OCI-LY7 (cell line): ENCODE results near the gene CCNI2.

ENCODE experiments used
- CTCF ChIP-seq: fragments of 200-600 bp; sonication (generic); conservative IDR thresholded peaks from 2 replicates; pipeline ENCODE4 v1.5.1; 2014; ENCODE audit warnings: mild to moderate bottlenecking, antibody characterized with exemption, low read length, moderate library complexity, mixed read lengths
- EZH2phosphoT487 ChIP-seq: fragments of 200-600 bp; sonication (generic); IDR thresholded peaks from 2 replicates; pipeline ENCODE4 v1.6.1; 2018; ENCODE audit warnings: low read depth, borderline replicate concordance, mild to moderate bottlenecking, mixed run types, antibody characterized with exemption, low read length, moderate library complexity, mixed read lengths

DNA sequence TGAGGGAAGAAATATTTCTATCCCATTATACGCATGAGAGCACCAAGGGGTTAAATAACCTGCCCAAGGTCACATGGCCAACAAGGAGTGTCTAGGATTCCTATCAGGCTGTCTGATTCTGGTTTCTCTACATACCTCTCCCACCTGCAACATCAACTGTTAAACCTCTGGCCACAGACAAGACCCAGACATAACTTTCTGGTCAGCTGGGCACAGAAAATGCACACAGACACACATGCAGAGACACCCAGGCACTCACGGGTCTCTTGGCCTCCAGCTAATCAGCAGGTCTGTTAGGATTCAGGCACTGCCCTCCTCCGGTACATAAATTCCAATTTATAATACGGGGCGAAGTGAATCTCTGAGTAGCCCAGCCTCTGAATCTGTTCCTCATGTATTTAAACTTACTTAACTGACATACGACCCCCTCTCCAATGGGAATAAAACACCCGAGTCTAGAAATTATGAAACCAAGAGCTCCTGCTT is 28.3 kb downstream of the CCNI2 start:
- TF ChIP-seq CTCF (no peak), EZH2phosphoT487 (no peak)
